H9 (cell line): ENCODE data around the gene CHCHD3. TPM values are rescaled to one million over a fixed set of nuclear protein-coding genes. Genes with fewer than 3 reads are reported as not detected.

Source experiments
- DNase-seq: peaks from one replicate; pipeline ENCODE4 v3.0.0-alpha.2; 2017
- H2AFZ ChIP-seq: one replicate; pipeline ENCODE4 v1.6.1; 2013; ENCODE audit warnings: mild to moderate bottlenecking, low read length, control low read depth, moderate library complexity
- H2AK5ac ChIP-seq: 2 replicates; pipeline ENCODE4 v1.6.1; 2013; ENCODE audit warnings: low read length, control low read depth, mixed read lengths; ENCODE audit not compliant: insufficient read length
- H2BK120ac ChIP-seq: one replicate; pipeline ENCODE4 v1.6.1; 2013; ENCODE audit warnings: low read depth, mild to moderate bottlenecking, low read length, control low read depth, inconsistent platforms; ENCODE audit not compliant: poor library complexity, severe bottlenecking
- H2BK12ac ChIP-seq: 2 replicates; pipeline ENCODE4 v1.6.1; 2013; ENCODE audit warnings: low read length, control low read depth, mixed read lengths, low read depth; ENCODE audit not compliant: insufficient read length
- H2BK15ac ChIP-seq: 2 replicates; pipeline ENCODE4 v1.6.1; 2013; ENCODE audit warnings: low read depth, low read length, control low read depth
- H2BK20ac ChIP-seq: one replicate; pipeline ENCODE4 v1.6.1; 2013; ENCODE audit warnings: low read depth, mild to moderate bottlenecking, low read length, control low read depth, inconsistent platforms; ENCODE audit not compliant: poor library complexity, severe bottlenecking
- H2BK5ac ChIP-seq: 2 replicates; pipeline ENCODE4 v1.6.1; 2013; ENCODE audit warnings: low read length, control low read depth, mixed read lengths; ENCODE audit not compliant: insufficient read length
- H3K14ac ChIP-seq: 2 replicates; pipeline ENCODE4 v1.6.1; 2013; ENCODE audit warnings: low read length, control low read depth; ENCODE audit not compliant: insufficient read depth
- H3K18ac ChIP-seq: 2 replicates; pipeline ENCODE4 v1.6.1; 2013; ENCODE audit warnings: low read depth, mild to moderate bottlenecking, mixed read lengths, low read length, control low read depth; ENCODE audit not compliant: insufficient read length
- H3K23ac ChIP-seq: 2 replicates; pipeline ENCODE4 v1.6.1; 2013; ENCODE audit warnings: low read length, control low read depth, mixed read lengths, low read depth; ENCODE audit not compliant: insufficient read length
- H3K23me2 ChIP-seq: 2 replicates; pipeline ENCODE4 v1.6.1; 2013; ENCODE audit warnings: low read depth, mild to moderate bottlenecking, mixed read lengths, low read length, control low read depth; ENCODE audit not compliant: insufficient read length, poor library complexity, severe bottlenecking
- H3K27ac ChIP-seq: 2 replicates; pipeline ENCODE4 v1.5.1; 2013; ENCODE audit warnings: low read length, control low read depth, mixed read lengths, low read depth; ENCODE audit not compliant: insufficient read length
- H3K27me3 ChIP-seq: 2 replicates; pipeline ENCODE4 v1.6.1; 2013; ENCODE audit warnings: low read length, control low read depth, inconsistent platforms; ENCODE audit not compliant: insufficient read depth
- H3K4ac ChIP-seq: 2 replicates; pipeline ENCODE4 v1.6.1; 2013; ENCODE audit warnings: low read depth, mild to moderate bottlenecking, control low read depth, inconsistent platforms, low read length, moderate library complexity
- H3K4me1 ChIP-seq: 2 replicates; pipeline ENCODE4 v1.6.1; 2013; ENCODE audit warnings: low read length, control low read depth, inconsistent platforms; ENCODE audit not compliant: insufficient read depth
- H3K4me2 ChIP-seq: 2 replicates; pipeline ENCODE4 v1.6.1; 2013; ENCODE audit warnings: low read length, control low read depth, mixed read lengths; ENCODE audit not compliant: insufficient read length, insufficient read depth
- H3K56ac ChIP-seq: 2 replicates; pipeline ENCODE4 v1.6.1; 2013; ENCODE audit warnings: low read depth, mild to moderate bottlenecking, mixed read lengths, low read length, control low read depth; ENCODE audit not compliant: insufficient read length
- H3K79me1 ChIP-seq: 2 replicates; pipeline ENCODE4 v1.6.1; 2013; ENCODE audit warnings: low read depth, mild to moderate bottlenecking, moderate library complexity, low read length, control low read depth, inconsistent platforms; ENCODE audit not compliant: insufficient read depth, poor library complexity, severe bottlenecking
- H3K79me2 ChIP-seq: 2 replicates; pipeline ENCODE4 v1.6.1; 2013; ENCODE audit warnings: low read length, control low read depth, inconsistent platforms; ENCODE audit not compliant: insufficient read depth
- H3K9ac ChIP-seq: 2 replicates; pipeline ENCODE4 v1.6.1; 2013; ENCODE audit warnings: low read length, control low read depth, mixed read lengths; ENCODE audit not compliant: insufficient read length; ENCODE audit errors: extremely low read depth
- H3K9me3 ChIP-seq: one replicate; pipeline ENCODE4 v1.6.1; 2013; ENCODE audit warnings: low read depth, low read length, inconsistent platforms; ENCODE audit not compliant: control insufficient read depth
- H3T11ph ChIP-seq: one replicate; pipeline ENCODE4 v1.6.1; 2013; ENCODE audit warnings: mild to moderate bottlenecking, low read length, control low read depth, inconsistent platforms
- H4K20me1 ChIP-seq: one replicate; pipeline ENCODE4 v1.6.1; 2013; ENCODE audit not compliant: control insufficient read depth, insufficient read length, insufficient read depth
- H4K5ac ChIP-seq: 2 replicates; pipeline ENCODE4 v1.6.1; 2013; ENCODE audit warnings: low read depth, mild to moderate bottlenecking, mixed read lengths, low read length, control low read depth; ENCODE audit not compliant: insufficient read length
- H4K8ac ChIP-seq: replicated peaks from 2 replicates; pipeline ENCODE4 v1.6.1; 2013; ENCODE audit warnings: low read length, control low read depth, mixed read lengths, low read depth; ENCODE audit not compliant: insufficient read length
- H4K91ac ChIP-seq: 2 replicates; pipeline ENCODE4 v1.6.1; 2013; ENCODE audit warnings: low read depth, mild to moderate bottlenecking, moderate library complexity, mixed read lengths, low read length, control low read depth; ENCODE audit not compliant: insufficient read length
- H3K27ac Mint-ChIP-seq, 3 experiments: 2 replicates in 2 of 3; 3 replicates in 1 of 3; pipeline ENCODE4 v1.8.0; 2020 to 2021; ENCODE audit warnings: mixed read lengths in 3 of 3, mild to moderate bottlenecking in 1 of 3, moderate library complexity in 1 of 3
- H3K27me3 Mint-ChIP-seq: 2 replicates; pipeline ENCODE4 v1.8.0; 2021; ENCODE audit warnings: low read depth, mild to moderate bottlenecking, moderate library complexity, mixed read lengths
- H3K36me3 Mint-ChIP-seq, 3 experiments: 2 replicates in 2 of 3; 3 replicates in 1 of 3; pipeline ENCODE4 v1.8.0; 2020 to 2021; ENCODE audit warnings: low read depth in 3 of 3, mixed read lengths in 3 of 3; ENCODE audit not compliant: insufficient read depth in 1 of 3
- H3K4me1 Mint-ChIP-seq, 2 experiments: 2 replicates each; pipeline ENCODE4 v1.8.0; 2020; ENCODE audit warnings: mixed read lengths in 2 of 2
- H3K4me3 Mint-ChIP-seq, 2 experiments: 2 replicates in 1 of 2; 3 replicates in 1 of 2; pipeline ENCODE4 v1.8.0; 2020 to 2021; ENCODE audit warnings: mild to moderate bottlenecking in 2 of 2, mixed read lengths in 2 of 2, moderate library complexity in 1 of 2
- H3K9me3 Mint-ChIP-seq, 2 experiments: 2 replicates in 1 of 2; 3 replicates in 1 of 2; pipeline ENCODE4 v1.8.0; 2020; ENCODE audit warnings: mild to moderate bottlenecking in 2 of 2, mixed read lengths in 2 of 2, moderate library complexity in 1 of 2
- CTCF ChIP-seq: fragments of 200-600 bp; sonication (generic); conservative IDR thresholded peaks from 3 replicates; pipeline ENCODE4 v1.8.0; 2021; ENCODE audit warnings: antibody characterized with exemption, mild to moderate bottlenecking
- WGBS: extraction: QIAGEN DNeasy Blood & Tissue Kit; methylation state at CpG from one replicate; pipeline ENCODE4 v1.1.7; 2013; ENCODE audit warnings: missing lambda C conversion rate, low lambda C conversion rate, mixed read lengths; ENCODE audit not compliant: insufficient read length; ENCODE audit errors: extremely low coverage; 5-methylcytosine and 5-hydroxymethylcytosine counted together
- total RNA-seq: library from RNA; stranded (reverse); gene quantifications from 2 replicates; pipeline ENCODE4 v1.2.1, GENCODE V29; 2021

CHCHD3 gene
- total RNA-seq, 1 experiment from 2014 or later = 104 TPM

GRCh38 chr7:132847376-132847775 lies 234.5 kb downstream of the CHCHD3 start:
- no peak overlapping the region for H3K56ac ChIP-seq
- H3T11ph ChIP-seq = no peak overlapping the region
- H2AK5ac ChIP-seq = no peak overlapping the region
- no peak overlapping the region for H3K14ac ChIP-seq
- Mint-ChIP-seq H3K27ac (no peak overlapping the region), H3K9me3 (no peaks in the 10 kb centered on the region), H3K27me3 (no peaks in the 10 kb centered on the region), H3K4me1 (peaks cover 14% of the 10 kb centered on the region in 2 experiments), H3K4me3 (no peak overlapping the region), H3K36me3 (no peaks in the 10 kb centered on the region)
- H3K4ac ChIP-seq = no peak overlapping the region
- no peak overlapping the region for H4K5ac ChIP-seq
- no peak overlapping the region for H3K23ac ChIP-seq
- no peak overlapping the region for H2BK5ac ChIP-seq
- no peaks in the 10 kb centered on the region for H4K20me1 ChIP-seq
- DNase-seq = no peak
- no peak overlapping the region for H2BK15ac ChIP-seq
- no peak overlapping the region for H4K91ac ChIP-seq
- no peak for TF ChIP-seq CTCF
- H4K8ac ChIP-seq = no peak overlapping the region
- WGBS = no CpG with 5 or more reads among the region's 7 CpGs
- H3K79me1 ChIP-seq = no peaks in the 10 kb centered on the region
- no peak overlapping the region for H2BK20ac ChIP-seq
- H3K4me2 ChIP-seq = no peak overlapping the region
- no peak overlapping the region for H2BK120ac ChIP-seq
- H2AFZ ChIP-seq = no peak overlapping the region
- no peaks in the 10 kb centered on the region for H3K9me3 ChIP-seq
- no peaks in the 10 kb centered on the region for H3K4me1 ChIP-seq
- H3K27ac ChIP-seq = no peak overlapping the region
- no peak overlapping the region for H3K9ac ChIP-seq
- H3K23me2 ChIP-seq = no peaks in the 10 kb centered on the region
- no peaks in the 10 kb centered on the region for H3K27me3 ChIP-seq
- H2BK12ac ChIP-seq = no peak overlapping the region
- H3K18ac ChIP-seq = no peak overlapping the region
- no peaks in the 10 kb centered on the region for H3K79me2 ChIP-seq
